OCI-LY7 (cell line): ENCODE data around the gene NUDCD3. TPM values are rescaled to one million over a fixed set of nuclear protein-coding genes. Genes with fewer than 3 reads are reported as not detected.

Experiments
- BruUV-seq: library from RNA; stranded (reverse); fragments of 400-500 nt; replicated peaks from 2 replicates; lab custom pipeline; 2021; lab: Mats Ljungman, UMichigan
- CTCF ChIA-PET: fragments of 300-600 bp; sonication (Branson Sonifier 250); formaldehyde crosslinking; loops from one replicate; lab custom pipeline; 2022; ENCODE audit warnings: antibody characterized with exemption; ENCODE audit not compliant: unreplicated experiment; lab: Charles Lee
- POLR2A ChIA-PET: fragments of 300-600 bp; sonication (Branson Sonifier 250); formaldehyde crosslinking; loops from one replicate; lab custom pipeline; 2022; ENCODE audit warnings: antibody characterized with exemption; lab: Charles Lee
- DNase-seq: peaks from one replicate; pipeline ENCODE4 v3.0.0-alpha.2; 2015; ENCODE audit warnings: low spot score
- H2AFZ ChIP-seq: fragments of 200-600 bp; sonication (generic), shearing (Covaris generic); 2 replicates; pipeline ENCODE4 v1.6.1; 2014; ENCODE audit warnings: mild to moderate bottlenecking, antibody characterized with exemption, low read length, moderate library complexity
- H3K27ac ChIP-seq: fragments of 200-600 bp; sonication (generic); 2 replicates; pipeline ENCODE4 v1.5.1; 2014; ENCODE audit warnings: mixed run types, low read depth, mild to moderate bottlenecking, moderate library complexity, low read length, inconsistent platforms; ENCODE audit not compliant: poor library complexity, severe bottlenecking
- H3K36me3 ChIP-seq: fragments of 200-600 bp; sonication (generic); 2 replicates; pipeline ENCODE4 v1.6.1; 2014; ENCODE audit warnings: mild to moderate bottlenecking, antibody characterized with exemption, low read length, moderate library complexity, mixed read lengths; ENCODE audit not compliant: insufficient read depth
- H3K4me1 ChIP-seq: fragments of 200-600 bp; sonication (generic); 2 replicates; pipeline ENCODE4 v1.5.1; 2014; ENCODE audit warnings: mild to moderate bottlenecking, low read length; ENCODE audit not compliant: insufficient read depth, poor library complexity, severe bottlenecking
- H3K4me2 ChIP-seq: fragments of 200-600 bp; sonication (generic); 2 replicates; pipeline ENCODE4 v1.6.1; 2014; ENCODE audit warnings: mild to moderate bottlenecking, low read length
- H3K4me3 ChIP-seq: fragments of 200-600 bp; sonication (generic); 2 replicates; pipeline ENCODE4 v1.5.1; 2014; ENCODE audit warnings: mild to moderate bottlenecking, low read depth, low read length; ENCODE audit not compliant: poor library complexity, severe bottlenecking
- H3K79me2 ChIP-seq: fragments of 200-600 bp; sonication (generic); 2 replicates; pipeline ENCODE4 v1.6.1; 2016; ENCODE audit warnings: low read depth, mild to moderate bottlenecking, low read length, moderate library complexity, mixed read lengths; ENCODE audit not compliant: insufficient read depth
- H3K9me2 ChIP-seq: fragments of 200-600 bp; sonication (generic); 2 replicates; pipeline ENCODE4 v1.6.1; 2016; ENCODE audit warnings: mild to moderate bottlenecking, low read length, mixed read lengths; ENCODE audit not compliant: insufficient read depth
- H3K9me3 ChIP-seq: fragments of 200-600 bp; sonication (generic); 2 replicates; pipeline ENCODE4 v1.6.1; 2014; ENCODE audit warnings: mild to moderate bottlenecking, mixed run types, low read length, mixed read lengths
- H4K20me1 ChIP-seq: fragments of 200-600 bp; sonication (generic); 2 replicates; pipeline ENCODE4 v1.6.1; 2014; ENCODE audit warnings: mild to moderate bottlenecking, antibody characterized with exemption, low read length, moderate library complexity, mixed read lengths; ENCODE audit not compliant: insufficient read depth
- CTCF ChIP-seq: fragments of 200-600 bp; sonication (generic); conservative IDR thresholded peaks from 2 replicates; pipeline ENCODE4 v1.5.1; 2014; ENCODE audit warnings: mild to moderate bottlenecking, antibody characterized with exemption, low read length, moderate library complexity, mixed read lengths
- EZH2phosphoT487 ChIP-seq: fragments of 200-600 bp; sonication (generic); IDR thresholded peaks from 2 replicates; pipeline ENCODE4 v1.6.1; 2018; ENCODE audit warnings: low read depth, borderline replicate concordance, mild to moderate bottlenecking, mixed run types, antibody characterized with exemption, low read length, moderate library complexity, mixed read lengths
- intact Hi-C: fragments of 100-400 bp; cut with micrococcal nuclease; formaldehyde crosslinking; loops from one replicate; pipeline ENCODE4 v1.10.0; 2022; ENCODE audit not compliant: unreplicated experiment
- total RNA-seq, 2 experiments: library from RNA; depleted of rRNA in 1 of 2; stranded (reverse); fragments of >200 nt in 1 of 2; shearing (Covaris generic) in 1 of 2; gene quantifications; 2 replicates each; pipeline ENCODE4 v1.2.3, GENCODE V29; 2014 to 2022

Gene NUDCD3
- total RNA-seq, 2 experiments from 2014 or later: 57.0 to 108 TPM

- H3K9me2 ChIP-seq: no peaks in the 10 kb centered on the region
- peaks cover 50% of the 10 kb centered on the region for H3K4me1 ChIP-seq
- ChIA-PET CTCF (interaction anchor here (1.1 kb wide), 1 partner anchor 29 kb away, joined by 3 read pairs; no protein-coding TSS in a partner anchor), POLR2A (no interaction called here)
- intact Hi-C loops: no loop called here
- BruUV-seq: no TSS peak
- H3K4me3 ChIP-seq: no peak overlapping the region
- peaks cover 29% of the 10 kb centered on the region; the same call in 1 of the 2 replicates for H3K79me2 ChIP-seq
- TF ChIP-seq EZH2phosphoT487 (no peak), CTCF (no peak)
- no peak overlapping the region for H2AFZ ChIP-seq
- DNase-seq: no peak
- H3K36me3 ChIP-seq: peaks cover 46% of the 10 kb centered on the region
- H3K27ac ChIP-seq: no peak overlapping the region
- no peaks in the 10 kb centered on the region for H4K20me1 ChIP-seq
- H3K9me3 ChIP-seq: no peaks in the 10 kb centered on the region
- H3K4me2 ChIP-seq: no peak overlapping the region
Observed at GRCh38 chr7:44434201-44434600, 56.3 kb downstream of the NUDCD3 start.

- no peak overlapping the region for H2AFZ ChIP-seq
- peaks cover 36% of the 10 kb centered on the region; the same call in 1 of the 2 replicates for H3K79me2 ChIP-seq
- H3K9me3 ChIP-seq: no peaks in the 10 kb centered on the region
- CTCF ChIA-PET: interaction anchor here (1.1 to 1.6 kb wide), 2 partner anchors 29 to 36 kb away, joined by 3 read pairs; no protein-coding TSS in a partner anchor
- no peak for DNase-seq
- no peak overlapping the region for H3K27ac ChIP-seq
- H3K9me2 ChIP-seq: no peaks in the 10 kb centered on the region
- BruUV-seq: no TSS peak
- intact Hi-C loops: no loop called here
- H4K20me1 ChIP-seq: no peaks in the 10 kb centered on the region
- no peak overlapping the region for H3K4me2 ChIP-seq
- peaks cover 57% of the 10 kb centered on the region for H3K4me1 ChIP-seq
- POLR2A ChIA-PET: interaction anchor here (1.2 to 2.9 kb wide), 5 partner anchors 8 to 27 kb away, joined by 5 to 9 read pairs (median 6); no protein-coding TSS in a partner anchor
- H3K36me3 ChIP-seq: peaks cover 46% of the 10 kb centered on the region
- H3K4me3 ChIP-seq: no peak overlapping the region
- TF ChIP-seq EZH2phosphoT487 (no peak), CTCF (no peak)
Observed at GRCh38 chr7:44433255-44434022, 57.0 kb downstream of the NUDCD3 start.
